GM12874 (cell line): ENCODE results near the gene HIGD1C.

Experiments
- CTCF ChIP-seq: IDR thresholded peaks from 2 replicates; pipeline ENCODE4 v1.5.1; 2011; ENCODE audit warnings: low read depth, mild to moderate bottlenecking, control low read depth, low read length, moderate library complexity; ENCODE audit not compliant: insufficient read depth

The HIGD1C gene

GRCh38 chr12:50984586-50985298 lies 32.4 kb downstream of the HIGD1C start:
- TF ChIP-seq CTCF, result no peak

GRCh38 chr12:50985322-50985721 lies 33.0 kb downstream of the HIGD1C start:
- TF ChIP-seq CTCF, result no peak

- peak; percentile 44 for TF ChIP-seq CTCF
These were observed 34.8 kb downstream of the HIGD1C start for GRCh38 chr12:50986966-50987737.

- TF ChIP-seq CTCF, result no peak
These were observed 35.7 kb downstream of the HIGD1C start for GRCh38 chr12:50988051-50988450.

GRCh38 chr12:50988871-50989270 lies 36.5 kb downstream of the HIGD1C start:
- no peak for TF ChIP-seq CTCF

- TF ChIP-seq CTCF, result no peak
These were observed 37.9 kb downstream of the HIGD1C start for GRCh38 chr12:50990147-50990727.

GRCh38 chr12:50990791-50991190 lies 38.4 kb downstream of the HIGD1C start:
- TF ChIP-seq CTCF, result no peak
